Ectodermal cell (in vitro differentiated cells): ENCODE results near the gene ATP11C.

ENCODE experiments used
- H3K27ac ChIP-seq: 2 replicates; pipeline ENCODE4 v1.7.0; 2013; ENCODE audit warnings: mild to moderate bottlenecking, low read depth, low read length; ENCODE audit not compliant: insufficient read depth, poor library complexity, severe bottlenecking
- H3K27me3 ChIP-seq: 2 replicates; pipeline ENCODE4 v1.7.0; 2013; ENCODE audit warnings: mild to moderate bottlenecking, low read length; ENCODE audit not compliant: insufficient read depth, control insufficient read depth, poor library complexity, severe bottlenecking
- H3K36me3 ChIP-seq: one replicate; pipeline ENCODE4 v1.7.0; 2013; ENCODE audit warnings: low read length; ENCODE audit not compliant: control insufficient read depth, insufficient read depth
- H3K4me1 ChIP-seq: one replicate; pipeline ENCODE4 v1.7.0; 2013; ENCODE audit warnings: low read length; ENCODE audit not compliant: control insufficient read depth, insufficient read depth
- H3K4me3 ChIP-seq: 2 replicates; pipeline ENCODE4 v1.7.0; 2013; ENCODE audit warnings: low read depth, low read length, control low read depth; ENCODE audit not compliant: insufficient read depth
- H3K9me3 ChIP-seq: 2 replicates; pipeline ENCODE4 v1.7.0; 2013; ENCODE audit warnings: mild to moderate bottlenecking, low read length, moderate library complexity; ENCODE audit not compliant: control insufficient read depth
- WGBS, 2 experiments: methylation state at CpG; one replicate each; pipeline ENCODE4 v1.1.7; 2013; ENCODE audit warnings: missing lambda C conversion rate in 2 of 2; 5-methylcytosine and 5-hydroxymethylcytosine counted together

ATP11C gene

GRCh38 chrX:139758250-139758649 lies 174.6 kb downstream of the ATP11C start:
- Histone ChIP-seq H3K27ac (no peak overlapping the region), H3K27me3 (no peaks in the 10 kb centered on the region), H3K36me3 (no peaks in the 10 kb centered on the region), H3K9me3 (no peaks in the 10 kb centered on the region), H3K4me3 (no peak overlapping the region), H3K4me1 (no peaks in the 10 kb centered on the region)
- 57 to 67% methylated on average over 3 to 4 of the region's 4 CpGs for WGBS, 2 experiments

GRCh38 chrX:139751053-139751452 lies 181.8 kb downstream of the ATP11C start:
- WGBS, 2 experiments = 54% methylated on average over 3 of the region's 3 CpGs; no CpG with 5 or more reads in 1 of the 2 experiments
- no peak overlapping the region for H3K27ac ChIP-seq
- no peaks in the 10 kb centered on the region for H3K4me1 ChIP-seq
- H3K9me3 ChIP-seq = no peaks in the 10 kb centered on the region
- H3K4me3 ChIP-seq = no peak overlapping the region
- no peaks in the 10 kb centered on the region for H3K36me3 ChIP-seq
- H3K27me3 ChIP-seq = no peaks in the 10 kb centered on the region

- H3K4me1 ChIP-seq = no peaks in the 10 kb centered on the region
- no peak overlapping the region for H3K27ac ChIP-seq
- no peak overlapping the region for H3K4me3 ChIP-seq
- no peaks in the 10 kb centered on the region for H3K9me3 ChIP-seq
- H3K36me3 ChIP-seq = no peaks in the 10 kb centered on the region
- no peaks in the 10 kb centered on the region for H3K27me3 ChIP-seq
Observed at GRCh38 chrX:139750390-139750789, 182.5 kb downstream of the ATP11C start.

GRCh38 chrX:139739138-139739537 lies 193.7 kb downstream of the ATP11C start:
- Histone ChIP-seq H3K27me3 (no peaks in the 10 kb centered on the region), H3K4me1 (no peaks in the 10 kb centered on the region), H3K36me3 (no peaks in the 10 kb centered on the region), H3K4me3 (no peak overlapping the region), H3K9me3 (no peaks in the 10 kb centered on the region), H3K27ac (no peak overlapping the region)
- 93 to 95% methylated on average over 2 of the region's 2 CpGs for WGBS, 2 experiments

- Histone ChIP-seq H3K27ac (no peak overlapping the region), H3K36me3 (no peaks in the 10 kb centered on the region), H3K4me1 (no peaks in the 10 kb centered on the region), H3K4me3 (no peak overlapping the region), H3K9me3 (no peaks in the 10 kb centered on the region), H3K27me3 (no peaks in the 10 kb centered on the region)
Observed at GRCh38 chrX:139738581-139738980, 194.3 kb downstream of the ATP11C start.

- H3K4me1 ChIP-seq = no peaks in the 10 kb centered on the region
- no peaks in the 10 kb centered on the region for H3K27me3 ChIP-seq
- no peaks in the 10 kb centered on the region for H3K36me3 ChIP-seq
- H3K4me3 ChIP-seq = no peak overlapping the region
- H3K27ac ChIP-seq = no peak overlapping the region
- no peaks in the 10 kb centered on the region for H3K9me3 ChIP-seq
- WGBS, 2 experiments = 92 to 100% methylated on average over 1 of the region's 1 CpG
Observed at GRCh38 chrX:139736151-139736550, 196.7 kb downstream of the ATP11C start.

GRCh38 chrX:139734996-139735395 lies 197.9 kb downstream of the ATP11C start:
- no peaks in the 10 kb centered on the region for H3K36me3 ChIP-seq
- H3K9me3 ChIP-seq = no peaks in the 10 kb centered on the region
- H3K4me1 ChIP-seq = no peaks in the 10 kb centered on the region
- WGBS, 2 experiments = 100% methylated on average over 1 of the region's 1 CpG
- no peak overlapping the region for H3K27ac ChIP-seq
- H3K4me3 ChIP-seq = no peak overlapping the region
- no peaks in the 10 kb centered on the region for H3K27me3 ChIP-seq

GRCh38 chrX:139725720-139726119 lies 207.1 kb downstream of the ATP11C start:
- Histone ChIP-seq H3K4me3 (no peak overlapping the region), H3K27me3 (no peaks in the 10 kb centered on the region), H3K9me3 (no peaks in the 10 kb centered on the region), H3K36me3 (no peaks in the 10 kb centered on the region), H3K27ac (no peak overlapping the region), H3K4me1 (no peaks in the 10 kb centered on the region)
- WGBS, 2 experiments = 93 to 100% methylated on average over 1 of the region's 1 CpG

GRCh38 chrX:139724626-139725025 lies 208.2 kb downstream of the ATP11C start:
- Histone ChIP-seq H3K9me3 (no peaks in the 10 kb centered on the region), H3K27ac (no peak overlapping the region), H3K36me3 (no peaks in the 10 kb centered on the region), H3K4me3 (no peak overlapping the region), H3K27me3 (no peaks in the 10 kb centered on the region), H3K4me1 (no peaks in the 10 kb centered on the region)
- WGBS, 2 experiments = 94 to 100% methylated on average over 2 of the region's 2 CpGs

- H3K27me3 ChIP-seq = no peaks in the 10 kb centered on the region
- no peaks in the 10 kb centered on the region for H3K4me1 ChIP-seq
- H3K4me3 ChIP-seq = no peak overlapping the region
- 97 to 98% methylated on average over 5 to 6 of the region's 6 CpGs for WGBS, 2 experiments
- no peaks in the 10 kb centered on the region for H3K9me3 ChIP-seq
- H3K27ac ChIP-seq = no peak overlapping the region
- no peaks in the 10 kb centered on the region for H3K36me3 ChIP-seq
Observed at GRCh38 chrX:139720979-139721378, 211.9 kb downstream of the ATP11C start.

GRCh38 chrX:139720136-139720535 lies 212.7 kb downstream of the ATP11C start:
- WGBS, 2 experiments = 18 to 23% methylated on average over 5 of the region's 5 CpGs
- no peaks in the 10 kb centered on the region for H3K4me1 ChIP-seq
- H3K36me3 ChIP-seq = no peaks in the 10 kb centered on the region
- H3K4me3 ChIP-seq = no peak overlapping the region
- H3K27me3 ChIP-seq = no peaks in the 10 kb centered on the region
- no peaks in the 10 kb centered on the region for H3K9me3 ChIP-seq
- no peak overlapping the region for H3K27ac ChIP-seq
